ENCODE results near the gene ADH1A.

DNA sequence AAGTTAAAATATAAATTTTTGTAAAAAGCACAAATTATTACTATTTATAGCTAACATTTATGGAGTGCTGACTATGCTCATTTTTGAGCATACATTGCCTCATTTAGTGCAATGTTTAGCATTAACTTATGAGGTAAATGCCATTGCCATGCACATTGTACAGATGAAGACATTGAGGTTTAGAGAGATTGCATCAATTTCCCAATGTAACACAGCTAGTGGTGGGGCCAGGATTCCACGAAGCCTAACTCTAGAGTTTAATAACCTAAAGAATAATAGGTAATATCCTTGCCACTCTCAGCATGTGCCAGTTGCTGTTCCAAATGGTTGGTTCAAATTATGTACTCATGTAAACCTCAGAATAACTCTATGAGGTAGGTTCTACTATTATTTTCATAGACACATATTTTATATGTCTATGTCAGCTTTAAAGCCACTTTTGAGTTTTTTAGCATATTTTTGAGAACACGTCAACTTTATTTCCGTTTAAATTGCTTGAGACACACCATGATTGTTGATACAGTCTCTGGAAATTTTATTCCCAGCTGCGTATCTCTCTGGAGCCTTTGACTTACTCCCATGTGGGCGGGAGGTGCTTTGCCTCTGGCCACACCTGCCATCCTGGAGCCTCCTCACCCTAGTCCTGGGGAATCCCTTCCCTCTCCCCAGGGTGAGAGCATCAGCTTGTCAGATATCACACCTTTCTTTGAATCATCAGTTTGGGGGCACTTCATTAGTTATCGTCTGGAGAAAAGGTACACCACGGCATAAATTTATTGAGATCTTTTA is 10.8 kb upstream of the ADH1A start:
- TF ChIP-seq, protein P1, sequence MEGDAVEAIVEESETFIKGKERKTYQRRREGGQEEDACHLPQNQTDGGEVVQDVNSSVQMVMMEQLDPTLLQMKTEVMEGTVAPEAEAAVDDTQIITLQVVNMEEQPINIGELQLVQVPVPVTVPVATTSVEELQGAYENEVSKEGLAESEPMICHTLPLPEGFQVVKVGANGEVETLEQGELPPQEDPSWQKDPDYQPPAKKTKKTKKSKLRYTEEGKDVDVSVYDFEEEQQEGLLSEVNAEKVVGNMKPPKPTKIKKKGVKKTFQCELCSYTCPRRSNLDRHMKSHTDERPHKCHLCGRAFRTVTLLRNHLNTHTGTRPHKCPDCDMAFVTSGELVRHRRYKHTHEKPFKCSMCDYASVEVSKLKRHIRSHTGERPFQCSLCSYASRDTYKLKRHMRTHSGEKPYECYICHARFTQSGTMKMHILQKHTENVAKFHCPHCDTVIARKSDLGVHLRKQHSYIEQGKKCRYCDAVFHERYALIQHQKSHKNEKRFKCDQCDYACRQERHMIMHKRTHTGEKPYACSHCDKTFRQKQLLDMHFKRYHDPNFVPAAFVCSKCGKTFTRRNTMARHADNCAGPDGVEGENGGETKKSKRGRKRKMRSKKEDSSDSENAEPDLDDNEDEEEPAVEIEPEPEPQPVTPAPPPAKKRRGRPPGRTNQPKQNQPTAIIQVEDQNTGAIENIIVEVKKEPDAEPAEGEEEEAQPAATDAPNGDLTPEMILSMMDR (IDR thresholded peaks at IDR 0.05), result no peak
- TF ChIP-seq POLR2A (IDR thresholded peaks at IDR 0.05; ENCODE audit: low read depth) (no peak), POLR2AphosphoS5 (IDR thresholded peaks at IDR 0.05) (no peak), EP300 (IDR thresholded peaks at IDR 0.05) (no peak)
